GM21515 (cell line): ENCODE measurements around the gene PLK4.

Experiments used
- ATAC-seq: cut with Tn5 transposase; IDR thresholded peaks from one replicate; pipeline ENCODE4 v1.9.1; 2021; ENCODE audit not compliant: unreplicated experiment

Gene PLK4

GRCh38 chr4:127880763-127881562, at the start of gene PLK4:
PLK4 (plus strand) TSS chr4:127880893; CDS start chr4:127881135, 242 bp downstream.
- ATAC-seq, result peak; percentile 94

GRCh38 chr4:127832585-127832984, 48.1 kb upstream of the PLK4 start:
- peak; percentile 69 for ATAC-seq

GRCh38 chr4:127843704-127844600, 36.7 kb upstream of the PLK4 start:
- no peak for ATAC-seq

- ATAC-seq, result no peak
Observed at GRCh38 chr4:127844601-127845116, 36.0 kb upstream of the PLK4 start.

GRCh38 chr4:127846061-127846460, 34.6 kb upstream of the PLK4 start:
- no peak for ATAC-seq

- no peak for ATAC-seq
Observed at GRCh38 chr4:127846765-127847164, 33.9 kb upstream of the PLK4 start.

GRCh38 chr4:127849505-127850234, 31.0 kb upstream of the PLK4 start:
- no peak for ATAC-seq

- no peak for ATAC-seq
Observed at GRCh38 chr4:127852661-127853060, 28.0 kb upstream of the PLK4 start.

- peak; percentile 4 for ATAC-seq
Observed at GRCh38 chr4:127856196-127856812, 24.4 kb upstream of the PLK4 start.

- ATAC-seq, result peak; percentile 81
Observed at GRCh38 chr4:127856813-127857447, 23.8 kb upstream of the PLK4 start.

GRCh38 chr4:127857641-127858040, 23.1 kb upstream of the PLK4 start:
- ATAC-seq, result no peak

GRCh38 chr4:127868196-127868595, 12.5 kb upstream of the PLK4 start:
- ATAC-seq, result no peak

- no peak for ATAC-seq
Observed at GRCh38 chr4:127870281-127870680, 10.4 kb upstream of the PLK4 start.

- ATAC-seq, result no peak
Observed at GRCh38 chr4:127870688-127871087, 10.0 kb upstream of the PLK4 start.

GRCh38 chr4:127875791-127876190, 4.9 kb upstream of the PLK4 start:
- ATAC-seq, result no peak

- ATAC-seq, result peak; percentile 39
Observed at GRCh38 chr4:127881563-127881864, 821 bp downstream of the PLK4 start.

GRCh38 chr4:127888559-127888958, 7.9 kb downstream of the PLK4 start:
- ATAC-seq, result no peak

GRCh38 chr4:127889903-127890302, 9.2 kb downstream of the PLK4 start:
- ATAC-seq, result no peak

GRCh38 chr4:127896069-127896468, 15.4 kb downstream of the PLK4 start:
- ATAC-seq, result no peak

- no peak for ATAC-seq
Observed at GRCh38 chr4:127896528-127896927, 15.8 kb downstream of the PLK4 start.
